ENCODE measurements around the gene RAPGEF6. TPM values are rescaled to one million over a fixed set of nuclear protein-coding genes. Genes with fewer than 3 reads are reported as not detected.

Gene RAPGEF6
- total and polyA plus RNA-seq, 9 of the 15 experiments (the other 6 are each of a cell fraction or from before 2014, with no cell fraction given) = 2.7 to 23.4 (median 12.7) TPM

DNA sequence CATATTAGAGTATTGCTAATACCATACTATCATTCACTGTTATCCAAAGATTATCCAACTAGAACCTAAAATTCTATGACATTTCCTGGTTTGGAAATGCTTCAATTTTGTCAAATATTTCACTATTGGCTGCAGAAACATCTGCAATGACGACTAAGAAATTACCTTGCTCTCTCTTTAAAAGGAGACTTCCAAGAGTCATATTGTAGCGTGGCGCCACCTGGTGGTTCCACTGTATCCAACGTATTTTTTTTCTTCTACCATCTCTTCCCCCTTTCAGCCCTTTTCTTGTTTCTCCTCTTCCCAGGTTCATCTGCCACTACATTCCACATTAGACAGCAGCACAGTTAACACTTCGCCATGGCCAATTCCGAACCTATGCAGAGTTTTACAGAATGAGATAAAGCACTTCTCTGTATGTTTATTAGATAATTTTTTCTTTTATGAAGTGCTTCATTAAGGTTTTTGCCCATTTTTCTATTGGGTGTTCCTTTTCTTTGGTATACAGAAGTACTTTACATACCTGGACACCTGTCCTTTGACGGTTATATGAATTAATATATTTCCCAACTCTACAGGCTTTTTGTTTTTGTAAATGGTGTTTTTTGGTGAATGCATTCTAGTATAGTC lies 217.7 kb downstream of the RAPGEF6 start (continued):
- TF ChIP-seq RAD21 (CRISPR knock-in tag; conservative IDR thresholded peaks at IDR 0.05 in 1 of 2, IDR thresholded peaks at IDR 0.05 in 1 of 2) = peak; percentile 77 to 87
- TF ChIP-seq MAFG (tag; conservative IDR thresholded peaks at IDR 0.05) = no peak
- TF ChIP-seq CHD2 (IDR thresholded peaks at IDR 0.05; ENCODE audit: low read depth, low read length) = no peak
- no peak for TF ChIP-seq ZNF165 (CRISPR knock-in tag; IDR thresholded peaks at IDR 0.05; ENCODE audit: borderline replicate concordance)
- no peak for TF ChIP-seq ZNF766 (CRISPR knock-in tag; conservative IDR thresholded peaks at IDR 0.05)
- no peak for TF ChIP-seq FOXK1 (CRISPR knock-in tag; IDR thresholded peaks at IDR 0.05; ENCODE audit: borderline replicate concordance)
- TF ChIP-seq ZNF23 (CRISPR knock-in tag; IDR thresholded peaks at IDR 0.05) = no peak
- TF ChIP-seq SMARCB1 (IDR thresholded peaks at IDR 0.05; ENCODE audit: insufficient read length, low read depth) = no peak
- TF ChIP-seq SMC3 (conservative IDR thresholded peaks at IDR 0.05; ENCODE audit: insufficient read depth, low read depth, low read length) = peak; percentile 73
- TF ChIP-seq CREB1 (IDR thresholded peaks at IDR 0.05) = no peak
- no peak for TF ChIP-seq CREB1 (CRISPR knock-in tag; IDR thresholded peaks at IDR 0.05)
- TF ChIP-seq TAF15 (IDR thresholded peaks at IDR 0.05; ENCODE audit: low read depth, low read length) = no peak
- no peak for TF ChIP-seq TEAD4 (IDR thresholded peaks at IDR 0.05; ENCODE audit: low read length)
- no peak for TF ChIP-seq TEAD4 (CRISPR knock-in tag; IDR thresholded peaks at IDR 0.05; ENCODE audit: borderline replicate concordance)
- TF ChIP-seq RBFOX2 (IDR thresholded peaks at IDR 0.05; ENCODE audit: low read depth, low read length) = no peak
- TF ChIP-seq, protein P1, sequence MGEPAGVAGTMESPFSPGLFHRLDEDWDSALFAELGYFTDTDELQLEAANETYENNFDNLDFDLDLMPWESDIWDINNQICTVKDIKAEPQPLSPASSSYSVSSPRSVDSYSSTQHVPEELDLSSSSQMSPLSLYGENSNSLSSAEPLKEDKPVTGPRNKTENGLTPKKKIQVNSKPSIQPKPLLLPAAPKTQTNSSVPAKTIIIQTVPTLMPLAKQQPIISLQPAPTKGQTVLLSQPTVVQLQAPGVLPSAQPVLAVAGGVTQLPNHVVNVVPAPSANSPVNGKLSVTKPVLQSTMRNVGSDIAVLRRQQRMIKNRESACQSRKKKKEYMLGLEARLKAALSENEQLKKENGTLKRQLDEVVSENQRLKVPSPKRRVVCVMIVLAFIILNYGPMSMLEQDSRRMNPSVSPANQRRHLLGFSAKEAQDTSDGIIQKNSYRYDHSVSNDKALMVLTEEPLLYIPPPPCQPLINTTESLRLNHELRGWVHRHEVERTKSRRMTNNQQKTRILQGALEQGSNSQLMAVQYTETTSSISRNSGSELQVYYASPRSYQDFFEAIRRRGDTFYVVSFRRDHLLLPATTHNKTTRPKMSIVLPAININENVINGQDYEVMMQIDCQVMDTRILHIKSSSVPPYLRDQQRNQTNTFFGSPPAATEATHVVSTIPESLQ (CRISPR knock-in tag; IDR thresholded peaks at IDR 0.05) = no peak
- no peak for TF ChIP-seq RB1 (IDR thresholded peaks at IDR 0.05; ENCODE audit: low read depth)
- no peak for TF ChIP-seq SRSF3 (IDR thresholded peaks at IDR 0.05; ENCODE audit: insufficient read depth, low read length)
- no peak for TF ChIP-seq RFX7 (CRISPR knock-in tag; IDR thresholded peaks at IDR 0.05)
- TF ChIP-seq, protein P2, sequence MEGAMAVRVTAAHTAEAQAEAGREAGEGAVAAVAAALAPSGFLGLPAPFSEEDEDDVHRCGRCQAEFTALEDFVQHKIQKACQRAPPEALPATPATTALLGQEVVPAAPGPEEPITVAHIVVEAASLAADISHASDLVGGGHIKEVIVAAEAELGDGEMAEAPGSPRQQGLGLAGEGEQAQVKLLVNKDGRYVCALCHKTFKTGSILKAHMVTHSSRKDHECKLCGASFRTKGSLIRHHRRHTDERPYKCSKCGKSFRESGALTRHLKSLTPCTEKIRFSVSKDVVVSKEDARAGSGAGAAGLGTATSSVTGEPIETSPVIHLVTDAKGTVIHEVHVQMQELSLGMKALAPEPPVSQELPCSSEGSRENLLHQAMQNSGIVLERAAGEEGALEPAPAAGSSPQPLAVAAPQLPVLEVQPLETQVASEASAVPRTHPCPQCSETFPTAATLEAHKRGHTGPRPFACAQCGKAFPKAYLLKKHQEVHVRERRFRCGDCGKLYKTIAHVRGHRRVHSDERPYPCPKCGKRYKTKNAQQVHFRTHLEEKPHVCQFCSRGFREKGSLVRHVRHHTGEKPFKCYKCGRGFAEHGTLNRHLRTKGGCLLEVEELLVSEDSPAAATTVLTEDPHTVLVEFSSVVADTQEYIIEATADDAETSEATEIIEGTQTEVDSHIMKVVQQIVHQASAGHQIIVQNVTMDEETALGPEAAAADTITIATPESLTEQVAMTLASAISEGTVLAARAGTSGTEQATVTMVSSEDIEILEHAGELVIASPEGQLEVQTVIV (CRISPR knock-in tag; IDR thresholded peaks at IDR 0.05; ENCODE audit: borderline replicate concordance) = no peak
- TF ChIP-seq NFE2L1 (tag; IDR thresholded peaks at IDR 0.05; ENCODE audit: borderline replicate concordance, low read depth) = no peak
- TF ChIP-seq, protein P3, sequence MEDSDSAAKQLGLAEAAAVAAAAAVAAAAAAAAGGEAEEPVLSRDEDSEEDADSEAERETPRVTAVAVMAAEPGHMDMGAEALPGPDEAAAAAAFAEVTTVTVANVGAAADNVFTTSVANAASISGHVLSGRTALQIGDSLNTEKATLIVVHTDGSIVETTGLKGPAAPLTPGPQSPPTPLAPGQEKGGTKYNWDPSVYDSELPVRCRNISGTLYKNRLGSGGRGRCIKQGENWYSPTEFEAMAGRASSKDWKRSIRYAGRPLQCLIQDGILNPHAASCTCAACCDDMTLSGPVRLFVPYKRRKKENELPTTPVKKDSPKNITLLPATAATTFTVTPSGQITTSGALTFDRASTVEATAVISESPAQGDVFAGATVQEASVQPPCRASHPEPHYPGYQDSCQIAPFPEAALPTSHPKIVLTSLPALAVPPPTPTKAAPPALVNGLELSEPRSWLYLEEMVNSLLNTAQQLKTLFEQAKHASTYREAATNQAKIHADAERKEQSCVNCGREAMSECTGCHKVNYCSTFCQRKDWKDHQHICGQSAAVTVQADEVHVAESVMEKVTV (CRISPR knock-in tag; IDR thresholded peaks at IDR 0.05) = peak; percentile 56; the same call in 1 of the 2 replicates

All from K562 (cell line).